ENCODE data around the gene SCN1B.
"Not testable (repeated sequence)": the region's sequence is repeated elsewhere in the genome, so short reads cannot be mapped to it uniquely, and the experiment has no call there.

- TF ChIP-seq ZNF232 (CRISPR knock-in tag; IDR thresholded peaks at IDR 0.05); CTCF (IDR thresholded peaks at IDR 0.05); JUN (CRISPR knock-in tag; IDR thresholded peaks at IDR 0.05); ZNF263 (CRISPR knock-in tag; IDR thresholded peaks at IDR 0.05; ENCODE audit: low read depth); ZBTB43 (CRISPR knock-in tag; IDR thresholded peaks at IDR 0.05); SP1 (CRISPR knock-in tag; conservative IDR thresholded peaks at IDR 0.05); IRF2 (CRISPR knock-in tag; IDR thresholded peaks at IDR 0.05; ENCODE audit: borderline replicate concordance, low read depth); FOXP4 (CRISPR knock-in tag; IDR thresholded peaks at IDR 0.05): not testable (repeated sequence)
- TF ChIP-seq, protein P1, sequence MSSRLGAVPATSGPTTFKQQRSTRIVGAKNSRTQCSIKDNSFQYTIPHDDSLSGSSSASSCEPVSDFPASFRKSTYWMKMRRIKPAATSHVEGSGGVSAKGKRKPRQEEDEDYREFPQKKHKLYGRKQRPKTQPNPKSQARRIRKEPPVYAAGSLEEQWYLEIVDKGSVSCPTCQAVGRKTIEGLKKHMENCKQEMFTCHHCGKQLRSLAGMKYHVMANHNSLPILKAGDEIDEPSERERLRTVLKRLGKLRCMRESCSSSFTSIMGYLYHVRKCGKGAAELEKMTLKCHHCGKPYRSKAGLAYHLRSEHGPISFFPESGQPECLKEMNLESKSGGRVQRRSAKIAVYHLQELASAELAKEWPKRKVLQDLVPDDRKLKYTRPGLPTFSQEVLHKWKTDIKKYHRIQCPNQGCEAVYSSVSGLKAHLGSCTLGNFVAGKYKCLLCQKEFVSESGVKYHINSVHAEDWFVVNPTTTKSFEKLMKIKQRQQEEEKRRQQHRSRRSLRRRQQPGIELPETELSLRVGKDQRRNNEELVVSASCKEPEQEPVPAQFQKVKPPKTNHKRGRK (CRISPR knock-in tag; IDR thresholded peaks at IDR 0.05; ENCODE audit: borderline replicate concordance) = not testable (repeated sequence)
- TF ChIP-seq, protein P2, sequence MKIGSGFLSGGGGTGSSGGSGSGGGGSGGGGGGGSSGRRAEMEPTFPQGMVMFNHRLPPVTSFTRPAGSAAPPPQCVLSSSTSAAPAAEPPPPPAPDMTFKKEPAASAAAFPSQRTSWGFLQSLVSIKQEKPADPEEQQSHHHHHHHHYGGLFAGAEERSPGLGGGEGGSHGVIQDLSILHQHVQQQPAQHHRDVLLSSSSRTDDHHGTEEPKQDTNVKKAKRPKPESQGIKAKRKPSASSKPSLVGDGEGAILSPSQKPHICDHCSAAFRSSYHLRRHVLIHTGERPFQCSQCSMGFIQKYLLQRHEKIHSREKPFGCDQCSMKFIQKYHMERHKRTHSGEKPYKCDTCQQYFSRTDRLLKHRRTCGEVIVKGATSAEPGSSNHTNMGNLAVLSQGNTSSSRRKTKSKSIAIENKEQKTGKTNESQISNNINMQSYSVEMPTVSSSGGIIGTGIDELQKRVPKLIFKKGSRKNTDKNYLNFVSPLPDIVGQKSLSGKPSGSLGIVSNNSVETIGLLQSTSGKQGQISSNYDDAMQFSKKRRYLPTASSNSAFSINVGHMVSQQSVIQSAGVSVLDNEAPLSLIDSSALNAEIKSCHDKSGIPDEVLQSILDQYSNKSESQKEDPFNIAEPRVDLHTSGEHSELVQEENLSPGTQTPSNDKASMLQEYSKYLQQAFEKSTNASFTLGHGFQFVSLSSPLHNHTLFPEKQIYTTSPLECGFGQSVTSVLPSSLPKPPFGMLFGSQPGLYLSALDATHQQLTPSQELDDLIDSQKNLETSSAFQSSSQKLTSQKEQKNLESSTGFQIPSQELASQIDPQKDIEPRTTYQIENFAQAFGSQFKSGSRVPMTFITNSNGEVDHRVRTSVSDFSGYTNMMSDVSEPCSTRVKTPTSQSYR (CRISPR knock-in tag; IDR thresholded peaks at IDR 0.05) = not testable (repeated sequence)
Measured at GRCh38 chr19:34992582-34992981, 37.7 kb upstream of the SCN1B start.
